HG03558 (cell line): ENCODE data around the gene MSH2.

Experiments
- ATAC-seq: cut with Tn5 transposase; IDR thresholded peaks from one replicate; pipeline ENCODE4 v1.9.1; 2021; ENCODE audit warnings: moderate number of reproducible peaks; ENCODE audit not compliant: unreplicated experiment; ENCODE audit errors: extremely low read depth

The MSH2 gene

DNA sequence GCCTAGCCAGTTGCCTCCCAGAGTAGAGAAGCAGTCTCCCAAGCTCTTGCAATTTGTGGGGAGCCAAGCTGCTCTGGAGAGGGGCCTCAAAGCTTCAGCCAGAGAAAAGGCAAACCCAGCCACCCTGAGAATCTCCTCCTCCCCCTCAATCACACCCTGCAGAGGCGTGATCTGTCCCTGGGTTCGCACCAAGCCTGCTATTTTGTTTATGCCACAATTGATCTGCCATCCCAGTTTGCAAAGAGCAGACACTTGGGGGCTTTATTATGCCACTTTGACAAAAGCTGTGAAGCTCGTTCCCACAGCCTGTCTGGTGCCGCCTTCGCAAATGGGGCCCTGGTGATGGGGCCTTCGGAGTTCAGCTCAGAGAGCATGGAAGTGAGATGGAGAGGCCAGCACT is 125.5 kb downstream of the MSH2 start:
- ATAC-seq = no peak

DNA sequence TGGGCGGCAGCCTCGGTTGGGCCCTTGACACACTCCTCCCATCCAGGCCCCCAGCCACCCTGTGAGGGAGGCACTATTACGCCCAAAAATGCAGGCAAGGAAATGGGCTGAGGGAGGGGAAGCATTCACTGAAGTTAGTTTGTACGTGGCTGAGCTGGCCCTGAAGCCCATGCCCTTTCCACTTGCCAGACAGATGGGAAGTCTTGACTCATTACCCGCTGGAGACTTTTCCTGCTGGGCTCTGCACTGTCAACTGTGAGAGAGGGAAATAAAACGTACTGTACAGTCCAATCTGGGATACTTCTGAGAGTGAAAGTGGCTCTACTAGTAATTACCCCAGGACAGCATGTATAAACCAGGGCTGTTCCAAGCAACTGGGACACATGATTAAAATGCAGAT is 125.9 kb downstream of the MSH2 start:
- ATAC-seq = no peak

DNA sequence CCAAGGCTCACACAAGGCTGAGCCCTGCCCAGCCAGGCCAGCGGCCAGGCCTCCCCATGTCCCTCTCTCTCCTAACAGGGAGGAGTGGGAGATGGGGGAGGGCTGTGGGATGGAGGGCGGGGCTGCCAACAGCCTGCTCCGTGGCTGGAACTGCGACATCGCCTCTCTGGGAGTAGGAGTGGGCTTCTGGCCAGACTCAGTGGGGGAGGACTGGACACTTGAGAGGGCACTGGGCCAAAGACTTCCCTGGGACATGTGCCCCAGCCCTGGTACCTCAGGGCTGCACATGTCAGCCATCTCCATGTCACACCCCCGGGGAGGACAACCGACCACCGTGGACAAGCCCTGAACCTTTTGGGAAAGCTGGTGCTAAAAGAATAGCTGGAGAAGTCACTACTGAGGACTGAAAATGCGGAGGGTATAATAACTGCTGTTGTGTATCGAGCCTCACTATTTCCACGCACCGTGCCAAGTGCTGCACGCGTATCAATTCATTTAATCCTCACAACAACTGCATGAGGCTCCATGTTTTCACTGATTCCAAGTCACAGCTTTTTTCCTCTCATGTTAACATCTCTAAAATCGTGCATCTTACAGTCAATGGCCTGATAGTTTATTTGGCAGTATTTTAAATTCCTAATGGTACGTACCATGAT is 127.3 kb downstream of the MSH2 start:
- no peak for ATAC-seq

DNA sequence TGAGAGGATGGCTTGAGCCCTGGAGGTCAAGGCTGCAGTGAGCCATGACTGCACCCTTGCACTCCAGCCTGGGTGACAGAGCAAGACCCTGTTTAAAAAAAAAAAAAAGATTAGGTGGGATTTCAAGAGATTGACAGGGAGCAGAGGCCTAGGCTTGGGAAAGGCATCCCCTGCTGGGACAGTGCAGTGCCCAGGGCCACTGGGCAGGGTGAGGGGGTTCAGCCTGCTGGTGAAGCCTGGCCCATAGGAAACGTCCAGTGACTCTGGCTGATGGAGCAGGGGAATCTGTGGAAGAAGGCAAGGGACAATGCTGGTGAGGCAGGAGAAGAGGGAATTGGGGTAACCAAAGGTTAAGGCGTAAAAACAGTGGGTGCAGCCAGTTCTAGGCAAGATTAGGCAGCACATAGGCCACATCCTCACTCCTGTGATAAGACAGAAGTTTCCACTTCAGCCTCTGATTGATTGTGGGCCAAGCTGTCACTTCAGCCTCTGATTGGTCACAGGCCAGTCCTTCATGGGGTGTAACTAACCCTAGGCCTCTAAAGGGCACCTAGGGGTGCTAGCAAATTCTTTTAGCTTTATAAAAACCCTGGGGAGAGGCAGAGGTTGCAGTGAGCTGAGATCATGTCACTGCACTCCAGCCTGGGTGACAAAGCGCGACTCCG is 128.6 kb downstream of the MSH2 start:
- no peak for ATAC-seq
